GM18508 (cell line): ENCODE results near the gene RXRG.
"Not testable (repeated sequence)": the region's sequence is repeated elsewhere in the genome, so short reads cannot be mapped to it uniquely, and the experiment has no call there.

ENCODE experiments used
- ATAC-seq: cut with Tn5 transposase; IDR thresholded peaks from one replicate; pipeline ENCODE4 v1.9.1; 2021; ENCODE audit warnings: moderate number of reproducible peaks; ENCODE audit not compliant: insufficient read depth, unreplicated experiment

Gene RXRG

GRCh38 chr1:165444897-165445370, at the start of gene RXRG:
TSS of gene RXRG (minus strand) at chr1:165445126. CDS start at chr1:165444893, 233 bp downstream.
- no peak for ATAC-seq

- no peak for ATAC-seq
Measured at GRCh38 chr1:165492845-165493373, 48.0 kb upstream of the RXRG start.

- no peak for ATAC-seq
Measured at GRCh38 chr1:165490175-165490574, 45.2 kb upstream of the RXRG start.

- ATAC-seq = no peak
Measured at GRCh38 chr1:165487921-165488320, 43.0 kb upstream of the RXRG start.

- ATAC-seq = no peak
Measured at GRCh38 chr1:165486663-165487062, 41.7 kb upstream of the RXRG start.

- no peak for ATAC-seq
Measured at GRCh38 chr1:165485716-165486115, 40.8 kb upstream of the RXRG start.

GRCh38 chr1:165484532-165484931, 39.6 kb upstream of the RXRG start:
- no peak for ATAC-seq

GRCh38 chr1:165483412-165483811, 38.5 kb upstream of the RXRG start:
- ATAC-seq = no peak

GRCh38 chr1:165481820-165482532, 37.0 kb upstream of the RXRG start:
- ATAC-seq = no peak

- ATAC-seq = no peak
Measured at GRCh38 chr1:165476776-165477175, 31.9 kb upstream of the RXRG start.

GRCh38 chr1:165474196-165474595, 29.3 kb upstream of the RXRG start:
- no peak for ATAC-seq

- no peak for ATAC-seq
Measured at GRCh38 chr1:165473081-165473480, 28.2 kb upstream of the RXRG start.

- ATAC-seq = no peak
Measured at GRCh38 chr1:165468726-165469249, 23.9 kb upstream of the RXRG start.

- no peak for ATAC-seq
Measured at GRCh38 chr1:165468253-165468652, 23.3 kb upstream of the RXRG start.

GRCh38 chr1:165467706-165468105, 22.8 kb upstream of the RXRG start:
- ATAC-seq = no peak

GRCh38 chr1:165463978-165464377, 19.1 kb upstream of the RXRG start:
- no peak for ATAC-seq

- not testable (repeated sequence) for ATAC-seq
Measured at GRCh38 chr1:165459683-165460082, 14.8 kb upstream of the RXRG start.

GRCh38 chr1:165456861-165457260, 11.9 kb upstream of the RXRG start:
- no peak for ATAC-seq

GRCh38 chr1:165456114-165456513, 11.2 kb upstream of the RXRG start:
- no peak for ATAC-seq

GRCh38 chr1:165455111-165455510, 10.2 kb upstream of the RXRG start:
- ATAC-seq = no peak

GRCh38 chr1:165454091-165454610, 9.2 kb upstream of the RXRG start:
- no peak for ATAC-seq
